Erythroblast (primary cell): ENCODE results near the gene DNAJB1.

Experiments used
- GATA1 ChIP-seq: IDR thresholded peaks from 2 replicates; pipeline ENCODE4 v1.6.1; 2011; ENCODE audit warnings: low read depth, mild to moderate bottlenecking, control low read depth, low read length, moderate library complexity
- POLR2A ChIP-seq: IDR thresholded peaks from 2 replicates; pipeline ENCODE4 v1.6.1; 2011; ENCODE audit warnings: mild to moderate bottlenecking, low read length

DNA sequence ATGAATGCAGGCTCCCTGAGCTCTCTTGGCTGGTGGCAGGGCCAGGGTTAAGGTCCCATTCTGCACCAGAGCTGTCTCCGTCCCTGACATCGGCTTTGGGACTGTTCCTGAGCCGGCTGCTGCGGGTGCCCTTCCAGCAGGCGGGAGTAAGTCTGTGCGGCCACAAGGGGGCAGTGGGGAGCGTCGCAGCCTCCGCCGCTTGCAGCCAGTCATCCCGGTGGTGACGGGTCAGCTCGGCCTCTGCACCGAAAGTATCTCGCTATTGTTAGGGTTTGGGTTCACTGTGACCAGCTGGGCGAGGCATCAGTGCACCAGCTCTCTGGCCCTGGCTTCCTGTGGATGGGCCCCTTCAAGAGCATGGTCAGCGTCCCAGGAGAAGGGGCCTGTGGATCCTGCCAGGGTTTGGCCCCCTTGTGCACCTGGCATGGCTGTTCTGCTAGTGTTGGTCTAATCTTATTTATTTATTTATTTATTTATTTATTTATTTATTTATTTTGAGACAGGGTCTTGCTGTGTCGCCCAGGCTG lies 38.5 kb upstream of the DNAJB1 start:
- no peak for TF ChIP-seq POLR2A
- TF ChIP-seq GATA1: no peak
